Subcutaneous adipose tissue (tissue), 4 donors: ENCODE data around the gene PHF21B. TPM values are rescaled to one million over a fixed set of nuclear protein-coding genes. Genes with fewer than 3 reads are reported as not detected.

Source experiments
- CTCF ChIP-seq: fragments of 450-650 bp; IDR thresholded peaks from one replicate; pipeline ENCODE4 v1.5.1; 2016; ENCODE audit warnings: low read depth, mild to moderate bottlenecking, control low read depth, antibody characterized with exemption, moderate library complexity
- total RNA-seq, 4 donors: library from RNA; depleted of rRNA; stranded (reverse); fragments of >200 nt; gene quantifications; one replicate each; pipeline ENCODE4 v1.1.0, GENCODE V29; 2016

Gene PHF21B
- total RNA-seq, 4 donors from 2014 or later = 0.16 TPM; not detected in 3

- no peak for TF ChIP-seq CTCF
Measured at GRCh38 chr22:45006111-45006963, 3.5 kb downstream of the PHF21B start.

- TF ChIP-seq CTCF = no peak
Measured at GRCh38 chr22:45001653-45002052, 8.2 kb downstream of the PHF21B start.

- no peak for TF ChIP-seq CTCF
Measured at GRCh38 chr22:45000330-45000729, 9.5 kb downstream of the PHF21B start.

- no peak for TF ChIP-seq CTCF
Measured at GRCh38 chr22:44999687-45000086, 10.1 kb downstream of the PHF21B start.

- TF ChIP-seq CTCF = no peak
Measured at GRCh38 chr22:44999231-44999630, 10.6 kb downstream of the PHF21B start.

- no peak for TF ChIP-seq CTCF
Measured at GRCh38 chr22:44998296-44998695, 11.5 kb downstream of the PHF21B start.

- no peak for TF ChIP-seq CTCF
Measured at GRCh38 chr22:44997060-44997459, 12.7 kb downstream of the PHF21B start.
